Esophagus squamous epithelium (tissue), 4 donors: ENCODE measurements around the gene SPDEF.

Experiments used
- CTCF ChIP-seq, 6 experiments: fragments of 450-650 bp in 4 of 6; fragments of 200-600 bp in 2 of 6; sonication (generic) in 2 of 6; IDR thresholded peaks; one replicate each; pipeline ENCODE4 v1.5.1; 2016 to 2019; ENCODE audit warnings: antibody characterized with exemption in 6 of 6, mild to moderate bottlenecking in 4 of 6, moderate library complexity in 4 of 6
- POLR2A ChIP-seq, 4 donors: fragments of 450-650 bp; IDR thresholded peaks; one replicate each; pipeline ENCODE4 v1.6.1; 2017; ENCODE audit warnings: antibody characterized with exemption in 4 of 4, mild to moderate bottlenecking in 4 of 4, moderate library complexity in 3 of 4

GRCh38 chr6:34493344-34493743 is 62.8 kb downstream of the SPDEF start:
- TF ChIP-seq CTCF (IDR thresholded peaks at IDR 0.05) (no peak), POLR2A (IDR thresholded peaks at IDR 0.05) (no peak)
